ENCODE results near the gene SP3. TPM values are rescaled to one million over a fixed set of nuclear protein-coding genes. Genes with fewer than 3 reads are reported as not detected.
A peak's percentile ranks its signal among the peaks of the same experiment; 100 is the strongest.

The SP3 gene
- polyA plus RNA-seq, 3 donors: 44.8 to 66.2 (median 54.2) TPM

DNA sequence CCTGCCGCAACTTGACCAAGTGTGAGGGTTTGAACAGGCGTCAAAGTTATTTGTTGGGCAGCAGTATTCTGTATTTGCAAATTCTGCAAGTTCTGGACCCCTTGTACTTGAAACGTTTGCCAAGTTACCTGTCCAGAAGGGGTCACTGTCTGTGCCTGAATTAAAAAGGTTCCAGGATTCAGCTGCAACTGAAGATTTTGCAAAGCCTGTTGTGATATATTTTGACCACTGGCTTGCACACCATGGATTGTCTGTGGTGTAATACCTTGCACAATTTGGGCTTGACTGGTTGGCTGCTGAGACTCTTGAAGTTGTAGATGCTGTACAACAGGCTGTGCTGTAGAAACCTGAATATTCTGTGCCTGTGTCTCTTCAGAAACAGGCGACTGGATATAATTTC, 10.2 kb downstream of the SP3 start:
- TF ChIP-seq, protein P1, sequence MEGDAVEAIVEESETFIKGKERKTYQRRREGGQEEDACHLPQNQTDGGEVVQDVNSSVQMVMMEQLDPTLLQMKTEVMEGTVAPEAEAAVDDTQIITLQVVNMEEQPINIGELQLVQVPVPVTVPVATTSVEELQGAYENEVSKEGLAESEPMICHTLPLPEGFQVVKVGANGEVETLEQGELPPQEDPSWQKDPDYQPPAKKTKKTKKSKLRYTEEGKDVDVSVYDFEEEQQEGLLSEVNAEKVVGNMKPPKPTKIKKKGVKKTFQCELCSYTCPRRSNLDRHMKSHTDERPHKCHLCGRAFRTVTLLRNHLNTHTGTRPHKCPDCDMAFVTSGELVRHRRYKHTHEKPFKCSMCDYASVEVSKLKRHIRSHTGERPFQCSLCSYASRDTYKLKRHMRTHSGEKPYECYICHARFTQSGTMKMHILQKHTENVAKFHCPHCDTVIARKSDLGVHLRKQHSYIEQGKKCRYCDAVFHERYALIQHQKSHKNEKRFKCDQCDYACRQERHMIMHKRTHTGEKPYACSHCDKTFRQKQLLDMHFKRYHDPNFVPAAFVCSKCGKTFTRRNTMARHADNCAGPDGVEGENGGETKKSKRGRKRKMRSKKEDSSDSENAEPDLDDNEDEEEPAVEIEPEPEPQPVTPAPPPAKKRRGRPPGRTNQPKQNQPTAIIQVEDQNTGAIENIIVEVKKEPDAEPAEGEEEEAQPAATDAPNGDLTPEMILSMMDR (IDR thresholded peaks at IDR 0.05): peak; percentile 8
- peak overlapping the region in 5 of 7 donors; percentile 21 to 72 (median 66) for H3K27ac Mint-ChIP-seq
- Histone ChIP-seq H2AFZ (ENCODE audit: insufficient read depth, low read depth, low read length, poor library complexity, severe bottlenecking) (no peak overlapping the region), H3K27me3 (ENCODE audit: control insufficient read depth in 2 of 2, insufficient read depth in 2 of 2, low read length in 2 of 2) (no peaks in the 10 kb centered on the region), H3K9me3 (replicated peaks in 1 of 2; ENCODE audit: control insufficient read depth in 1 of 2, insufficient read depth in 1 of 2, low read length in 2 of 2) (no peaks in the 10 kb centered on the region), H3K4me3 (replicated peaks in 1 of 3; ENCODE audit: low read depth in 2 of 3, low read length in 3 of 3) (no peak overlapping the region), H4K20me1 (ENCODE audit: insufficient read depth, low read length) (peaks cover 100% of the 10 kb centered on the region), H3K79me2 (ENCODE audit: insufficient read depth, low read length) (peaks cover 100% of the 10 kb centered on the region), H3K9ac (ENCODE audit: insufficient read depth, low read length, poor library complexity, severe bottlenecking) (no peak overlapping the region), H3K4me2 (replicated peaks; ENCODE audit: extremely low read depth, low read length, poor library complexity, severe bottlenecking) (no peak overlapping the region), H3K27ac (ENCODE audit: low read depth in 1 of 2, low read length in 2 of 2) (peak overlapping the region in 1 of 2 donors; percentile 56), H3K4me1 (ENCODE audit: control insufficient read depth in 1 of 2, insufficient read depth in 2 of 2, low read length in 2 of 2) (peaks cover 42 to 87% of the 10 kb centered on the region in 2 donors), H3K36me3 (replicated peaks in 1 of 2; ENCODE audit: control insufficient read depth in 1 of 2, insufficient read depth in 2 of 2, low read length in 2 of 2) (peaks cover 40 to 63% of the 10 kb centered on the region in 2 donors)
- peaks cover 61 to 81% of the 10 kb centered on the region in 2 donors for H3K36me3 Mint-ChIP-seq
- no peak overlapping the region for H3K4me3 Mint-ChIP-seq
- DNase-seq: peak in 2 of 3 donors; percentile 22 to 38
- 93% methylated on average over 3 of the region's 4 CpGs for WGBS (ENCODE audit: insufficient coverage)
- intact Hi-C loops (cut with micrococcal nuclease): no loop called here
- no peaks in the 10 kb centered on the region for H3K27me3 Mint-ChIP-seq (ENCODE audit: low read depth in 3 of 3)
- H3K9me3 Mint-ChIP-seq: no peaks in the 10 kb centered on the region
- H3K4me1 Mint-ChIP-seq: peaks cover 81% of the 10 kb centered on the region

DNA sequence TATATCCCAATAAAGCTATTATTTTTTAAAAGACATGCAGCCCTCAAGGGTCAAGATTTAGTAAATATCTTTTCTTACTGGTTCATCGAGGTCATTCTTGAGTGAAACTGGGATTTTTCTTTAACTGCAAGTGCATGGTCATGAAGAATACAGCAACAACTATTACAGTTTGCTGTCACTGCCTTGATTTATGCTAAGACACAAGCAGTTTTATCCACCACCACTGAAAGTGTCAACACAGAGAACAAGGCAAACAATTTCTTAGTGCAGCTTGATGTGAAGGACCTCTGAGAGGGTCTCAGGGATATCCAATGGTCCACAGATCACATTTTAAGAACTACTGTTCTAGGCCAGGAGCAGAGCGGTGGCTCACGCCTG, 12.1 kb downstream of the SP3 start:
- Histone ChIP-seq H3K9ac (ENCODE audit: insufficient read depth, low read length, poor library complexity, severe bottlenecking) (no peak overlapping the region), H3K4me1 (ENCODE audit: control insufficient read depth in 1 of 2, insufficient read depth in 2 of 2, low read length in 2 of 2) (peaks cover 40 to 87% of the 10 kb centered on the region in 2 donors), H3K4me2 (replicated peaks; ENCODE audit: extremely low read depth, low read length, poor library complexity, severe bottlenecking) (no peak overlapping the region), H3K36me3 (replicated peaks in 1 of 2; ENCODE audit: control insufficient read depth in 1 of 2, insufficient read depth in 2 of 2, low read length in 2 of 2) (peaks cover 40 to 66% of the 10 kb centered on the region in 2 donors), H4K20me1 (ENCODE audit: insufficient read depth, low read length) (peaks cover 100% of the 10 kb centered on the region), H3K4me3 (replicated peaks in 1 of 3; ENCODE audit: low read depth in 2 of 3, low read length in 3 of 3) (no peak overlapping the region), H2AFZ (ENCODE audit: insufficient read depth, low read depth, low read length, poor library complexity, severe bottlenecking) (no peak overlapping the region), H3K9me3 (replicated peaks in 1 of 2; ENCODE audit: control insufficient read depth in 1 of 2, insufficient read depth in 1 of 2, low read length in 2 of 2) (no peaks in the 10 kb centered on the region), H3K27me3 (ENCODE audit: control insufficient read depth in 2 of 2, insufficient read depth in 2 of 2, low read length in 2 of 2) (no peaks in the 10 kb centered on the region), H3K27ac (ENCODE audit: low read depth in 1 of 2, low read length in 2 of 2) (peak overlapping the region; percentile 30 to 59), H3K79me2 (ENCODE audit: insufficient read depth, low read length) (peaks cover 100% of the 10 kb centered on the region)
- 100% methylated on average over 2 of the region's 3 CpGs for WGBS (ENCODE audit: insufficient coverage)
- Mint-ChIP-seq H3K4me3 (no peak overlapping the region), H3K9me3 (no peaks in the 10 kb centered on the region), H3K36me3 (peaks cover 55 to 68% of the 10 kb centered on the region in 2 donors), H3K27me3 (ENCODE audit: low read depth in 3 of 3) (no peaks in the 10 kb centered on the region), H3K4me1 (peaks cover 76% of the 10 kb centered on the region), H3K27ac (peak overlapping the region in 6 of 7 donors; percentile 37 to 75 (median 54))
- TF ChIP-seq, protein P1 (IDR thresholded peaks at IDR 0.05): no peak
- DNase-seq: no peak
- intact Hi-C loops (cut with micrococcal nuclease): no loop called here

All from CD14-positive monocyte (primary cell).